ENCODE data around the gene WDFY1.

GRCh38 chr2:223837287-223838061, 107.7 kb downstream of the WDFY1 start, which contains the start of gene AP1S3:
- TF ChIP-seq CTCF (IDR thresholded peaks at IDR 0.05 in 4 of 5, conservative IDR thresholded peaks at IDR 0.05 in 1 of 5) (no peak), POLR2A (IDR thresholded peaks at IDR 0.05) (no peak)
